Activated T-helper 2 cell treated with anti-CD3 and anti-CD28 coated beads, Interferon-gamma antibody, Interleukin-2, Interleukin-4, amounts not matched to agents 10 μg/mL and 5 μg/mL and 100 μg/mL, durations not matched to agents 14 hours and 24 hours and 36 hours (primary cell): Measurements from ENCODE around the gene NNMT. TPM values are rescaled to one million over a fixed set of nuclear protein-coding genes. Genes with fewer than 3 reads are reported as not detected.
"Not testable (repeated sequence)": the region's sequence is repeated elsewhere in the genome, so short reads cannot be mapped to it uniquely, and the experiment has no call there.

Experiments used
- DNase-seq: peaks from one replicate; pipeline ENCODE4 v3.0.0; 2021; ENCODE audit warnings: low spot score
- H3K27ac Mint-ChIP-seq: one replicate; pipeline ENCODE4 v1.8.0; 2021; ENCODE audit warnings: mixed read lengths
- H3K27me3 Mint-ChIP-seq: one replicate; pipeline ENCODE4 v1.8.0; 2021; ENCODE audit warnings: low read depth, mixed read lengths
- H3K36me3 Mint-ChIP-seq: one replicate; pipeline ENCODE4 v1.8.0; 2021; ENCODE audit warnings: low read depth, mixed read lengths
- H3K4me1 Mint-ChIP-seq: one replicate; pipeline ENCODE4 v1.8.0; 2021; ENCODE audit warnings: low read depth, mixed read lengths
- H3K4me3 Mint-ChIP-seq: one replicate; pipeline ENCODE4 v1.8.0; 2021; ENCODE audit warnings: low read depth, mild to moderate bottlenecking, moderate library complexity, mixed read lengths
- H3K9me3 Mint-ChIP-seq: one replicate; pipeline ENCODE4 v1.8.0; 2021; ENCODE audit warnings: mixed read lengths
- intact Hi-C: fragments of 100-400 bp; cut with micrococcal nuclease; formaldehyde crosslinking; loops from one replicate; pipeline ENCODE4 v1.15.1; 2023
- total RNA-seq: library from RNA; stranded (reverse); gene quantifications from 2 replicates; pipeline ENCODE4 v1.2.3, GENCODE V29; 2022

The NNMT gene
- total RNA-seq, 1 donor from 2014 or later, result not detected

DNA sequence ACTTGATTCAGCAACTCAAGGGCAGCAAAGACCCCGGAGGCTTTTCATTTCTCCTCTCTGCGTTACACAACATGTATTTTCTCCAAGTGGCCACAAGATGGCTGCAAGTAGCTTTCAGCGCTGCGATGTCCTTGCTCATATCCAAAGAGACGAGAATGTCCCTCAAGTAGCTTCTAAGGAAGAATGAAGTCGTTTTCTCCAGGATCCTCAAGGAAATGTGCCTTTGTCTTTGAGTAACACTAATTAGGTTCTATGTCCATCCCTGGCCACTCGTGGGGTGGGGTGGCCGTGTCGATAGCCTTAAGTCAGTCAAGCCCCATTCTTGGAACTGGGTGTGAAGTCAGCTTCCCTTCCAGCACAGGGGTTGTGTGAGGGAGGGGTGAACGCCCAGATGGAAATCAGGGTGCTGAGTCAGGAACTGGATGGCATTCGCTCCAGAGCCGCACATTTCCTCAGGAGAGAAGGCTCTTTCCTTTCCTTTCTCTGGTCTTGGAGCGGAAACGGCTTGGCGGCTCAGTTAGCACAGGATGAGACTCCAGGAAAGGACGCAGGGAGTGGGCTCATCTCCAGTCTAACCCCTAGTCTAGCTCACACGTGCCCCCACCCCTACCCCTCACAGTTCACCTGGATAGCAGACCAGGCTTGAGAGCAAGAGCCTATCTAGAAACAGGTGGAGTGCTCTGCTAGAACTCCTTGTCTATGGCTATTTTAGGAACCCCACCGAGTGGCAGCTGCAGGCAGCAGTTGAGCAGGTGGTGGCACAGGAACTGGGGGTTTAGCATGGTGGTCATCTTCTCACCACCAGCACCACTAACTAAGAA is 44.3 kb downstream of the NNMT start:
- no peaks in the 10 kb centered on the region for H3K36me3 Mint-ChIP-seq
- no peak overlapping the region for H3K27ac Mint-ChIP-seq
- intact Hi-C loops, result loop anchor here (2.0 to 10.0 kb wide), 2 partner anchors 174 to 422 kb away; no protein-coding TSS in a partner anchor
- DNase-seq, result no peak
- peaks cover 9% of the 10 kb centered on the region for H3K4me1 Mint-ChIP-seq
- H3K27me3 Mint-ChIP-seq, result peaks cover 20% of the 10 kb centered on the region
- peak overlapping the region; percentile 43 for H3K4me3 Mint-ChIP-seq
- H3K9me3 Mint-ChIP-seq, result no peaks in the 10 kb centered on the region

DNA sequence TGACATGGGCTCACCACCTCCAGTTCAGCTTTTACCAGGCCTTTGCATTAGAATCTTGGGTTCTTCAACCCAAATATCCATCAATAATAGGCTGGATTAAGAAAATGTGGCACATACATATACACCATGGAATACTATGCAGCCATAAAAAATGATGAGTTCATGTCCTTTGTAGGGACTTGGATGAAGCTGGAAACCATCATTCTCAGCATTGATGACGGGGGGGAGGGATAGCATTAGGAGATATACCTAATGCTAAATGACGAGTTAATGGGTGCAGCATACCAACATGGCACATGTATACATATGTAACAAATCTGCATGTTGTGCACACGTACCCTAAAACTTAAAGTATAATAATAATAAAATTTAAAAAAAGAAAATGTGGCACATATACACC is 45.5 kb downstream of the NNMT start:
- H3K36me3 Mint-ChIP-seq, H3K9me3 Mint-ChIP-seq, DNase-seq, H3K27ac Mint-ChIP-seq, H3K4me1 Mint-ChIP-seq, H3K4me3 Mint-ChIP-seq: not testable (repeated sequence)
- intact Hi-C loops, result loop anchor here (2.0 to 10.0 kb wide), 2 partner anchors 173 to 421 kb away; no protein-coding TSS in a partner anchor
- peaks cover 14% of the 10 kb centered on the region for H3K27me3 Mint-ChIP-seq

DNA sequence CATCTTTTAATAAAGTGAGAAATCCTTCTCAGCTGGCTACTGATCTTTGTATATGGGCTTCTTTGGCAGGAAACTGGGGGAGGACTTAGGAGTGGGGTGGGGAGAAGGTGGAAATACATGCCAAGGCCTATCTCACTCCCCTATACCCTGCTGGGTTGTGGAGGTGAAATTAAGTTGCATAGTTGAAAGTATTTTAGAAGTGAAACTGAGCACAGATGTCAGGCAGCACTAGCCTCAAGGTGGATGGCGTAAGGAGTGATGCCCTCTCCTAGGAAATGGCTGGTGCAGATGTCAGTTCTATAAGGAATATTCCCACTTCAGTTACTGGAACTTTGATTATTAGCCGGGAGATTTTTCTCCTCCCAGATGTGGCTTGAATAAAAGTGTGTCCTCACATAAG is 46.3 kb downstream of the NNMT start:
- DNase-seq, result no peak
- peaks cover 11% of the 10 kb centered on the region for H3K27me3 Mint-ChIP-seq
- H3K27ac Mint-ChIP-seq, result no peak overlapping the region
- no peak overlapping the region for H3K4me3 Mint-ChIP-seq
- intact Hi-C loops, result loop anchor here (10.0 kb wide), 1 partner anchor 172 kb away; no protein-coding TSS in a partner anchor
- no peaks in the 10 kb centered on the region for H3K36me3 Mint-ChIP-seq
- no peaks in the 10 kb centered on the region for H3K9me3 Mint-ChIP-seq
- H3K4me1 Mint-ChIP-seq, result peaks cover 13% of the 10 kb centered on the region

DNA sequence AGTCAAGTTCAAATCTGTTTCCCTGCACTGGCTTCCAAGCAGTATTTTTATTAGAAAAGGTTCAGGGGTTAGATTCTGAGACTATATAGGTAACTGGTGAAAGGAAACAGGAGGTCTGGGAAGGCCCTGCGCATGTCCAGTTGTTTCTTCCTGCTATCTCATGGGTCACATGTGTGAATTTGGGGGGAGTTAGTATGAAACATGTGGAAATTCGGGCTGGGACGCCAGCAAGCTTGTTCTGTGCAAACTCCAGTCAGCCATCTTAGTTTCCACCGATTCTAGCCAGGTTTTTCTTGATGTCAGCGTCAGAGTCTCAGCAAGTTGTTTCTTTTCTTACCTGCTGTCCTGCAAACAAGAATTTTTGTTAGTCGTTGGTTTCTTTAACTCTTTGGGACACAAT is 46.8 kb downstream of the NNMT start:
- intact Hi-C loops, result loop anchor here (10.0 kb wide), 1 partner anchor 172 kb away; no protein-coding TSS in a partner anchor
- Mint-ChIP-seq H3K4me1 (peaks cover 13% of the 10 kb centered on the region), H3K27me3 (peaks cover 9% of the 10 kb centered on the region), H3K4me3 (no peak overlapping the region), H3K9me3 (no peaks in the 10 kb centered on the region), H3K36me3 (no peaks in the 10 kb centered on the region), H3K27ac (no peak overlapping the region)
- DNase-seq, result no peak

DNA sequence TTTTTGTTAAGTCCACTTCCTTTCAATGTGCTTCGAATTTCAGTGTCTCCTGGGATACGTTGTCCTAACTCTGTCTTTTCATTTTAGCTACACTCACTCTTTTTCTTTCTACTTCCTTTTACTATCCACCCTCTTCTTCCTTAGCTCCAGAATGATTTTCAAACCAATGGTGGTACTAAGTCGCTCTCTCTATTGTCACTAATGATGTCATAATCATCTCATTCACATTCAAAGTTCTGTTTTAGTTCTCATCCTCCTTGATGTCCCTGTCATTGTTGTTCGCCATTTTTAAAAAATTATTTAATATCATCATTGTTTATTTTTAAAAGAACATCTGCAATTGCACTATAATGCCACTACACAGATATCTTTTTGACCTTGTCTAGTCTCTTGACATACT is 47.3 kb downstream of the NNMT start:
- DNase-seq, result no peak
- Mint-ChIP-seq H3K27me3 (peaks cover 8% of the 10 kb centered on the region), H3K36me3 (no peaks in the 10 kb centered on the region), H3K4me1 (peaks cover 13% of the 10 kb centered on the region), H3K9me3 (no peaks in the 10 kb centered on the region), H3K4me3 (no peak overlapping the region), H3K27ac (no peak overlapping the region)
- intact Hi-C loops, result loop anchor here (10.0 kb wide), 1 partner anchor 171 kb away; no protein-coding TSS in a partner anchor

DNA sequence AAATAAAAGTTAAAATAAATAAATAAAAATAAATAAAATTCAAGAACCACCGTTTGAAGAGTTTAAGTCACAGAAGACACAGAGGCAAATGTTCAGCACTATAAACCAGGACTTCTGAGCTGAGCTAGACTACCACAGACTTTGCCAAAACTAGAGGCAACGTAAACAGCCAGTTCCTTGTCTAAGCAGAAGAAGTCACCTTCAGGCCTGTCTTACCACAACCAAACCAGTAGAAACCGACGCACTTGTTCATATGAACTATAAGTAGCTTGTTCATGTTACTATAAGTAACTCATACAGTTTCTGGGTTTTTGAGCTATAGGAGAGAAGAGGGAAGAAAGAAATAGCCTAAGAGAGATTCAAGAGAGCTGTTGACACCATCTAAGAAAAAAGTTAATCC is 48.3 kb downstream of the NNMT start:
- H3K4me1 Mint-ChIP-seq, result peaks cover 13% of the 10 kb centered on the region
- H3K27ac Mint-ChIP-seq, result no peak overlapping the region
- intact Hi-C loops, result loop anchor here (10.0 kb wide), 1 partner anchor 170 kb away; no protein-coding TSS in a partner anchor
- H3K4me3 Mint-ChIP-seq, result no peak overlapping the region
- no peaks in the 10 kb centered on the region for H3K27me3 Mint-ChIP-seq
- no peaks in the 10 kb centered on the region for H3K36me3 Mint-ChIP-seq
- H3K9me3 Mint-ChIP-seq, result no peaks in the 10 kb centered on the region
- DNase-seq, result no peak

DNA sequence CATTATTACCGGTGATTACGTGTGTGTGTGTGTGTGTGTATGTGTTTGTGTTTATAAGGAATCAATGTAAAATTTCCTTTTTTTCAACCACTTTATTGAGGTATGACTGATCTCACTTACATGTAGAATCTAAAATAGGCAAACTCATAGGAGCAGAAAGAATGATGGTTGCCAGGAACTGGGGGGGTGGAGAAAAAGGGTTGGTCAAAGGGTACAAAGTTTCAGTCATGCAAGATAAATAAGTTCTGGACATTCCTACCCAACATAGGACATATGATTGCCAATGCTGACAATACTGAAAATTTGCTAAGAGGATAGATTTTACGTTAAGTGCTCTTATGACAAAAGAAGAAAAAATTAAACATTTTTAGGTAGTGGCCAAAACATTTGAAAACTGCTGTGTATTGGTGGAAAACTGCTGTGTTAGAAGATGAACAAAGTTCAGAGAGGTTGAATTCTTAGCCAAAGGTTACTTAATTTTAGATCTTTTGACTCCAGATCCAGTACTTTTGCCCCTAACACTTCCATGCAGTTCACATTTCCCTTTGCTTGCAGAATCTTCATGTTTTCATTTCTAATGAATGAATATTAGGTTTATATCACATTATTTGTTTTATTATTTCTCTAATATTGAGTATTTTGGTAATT is 49.5 kb downstream of the NNMT start:
- Mint-ChIP-seq H3K27ac (no peak overlapping the region), H3K4me3 (no peak overlapping the region), H3K36me3 (no peaks in the 10 kb centered on the region), H3K9me3 (no peaks in the 10 kb centered on the region), H3K4me1 (peaks cover 6% of the 10 kb centered on the region), H3K27me3 (no peaks in the 10 kb centered on the region)
- no peak for DNase-seq
- intact Hi-C loops, result loop anchor here (5.0 to 10.0 kb wide), 3 partner anchors 57 to 169 kb away; partner anchors contain the start of genes C11orf71 and RBM7

DNA sequence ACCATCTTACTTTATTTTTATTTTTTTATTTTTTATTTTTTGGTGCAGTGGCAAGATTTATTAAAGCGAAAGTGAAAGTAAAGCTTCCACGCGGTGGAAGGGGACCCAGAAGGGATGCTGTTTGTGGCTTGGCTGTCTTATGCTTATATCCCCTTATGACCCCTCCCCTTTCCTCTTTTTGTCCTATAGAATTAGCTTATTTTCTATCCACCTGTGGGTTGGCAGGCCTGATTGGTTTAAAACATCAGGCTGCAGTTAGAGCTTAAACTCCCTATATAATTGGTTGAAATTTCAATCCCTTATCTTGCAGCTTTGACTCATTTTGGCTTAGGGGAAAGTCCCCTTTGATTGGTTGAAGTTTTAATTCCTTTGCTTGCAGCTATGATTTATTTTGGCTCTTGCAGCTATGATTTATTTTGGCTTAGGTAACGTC is 50.5 kb downstream of the NNMT start:
- intact Hi-C loops, result loop anchor here (5.0 to 10.0 kb wide), 3 partner anchors 56 to 168 kb away; partner anchors contain the start of genes C11orf71 and RBM7
- no peaks in the 10 kb centered on the region for H3K27me3 Mint-ChIP-seq
- peaks cover 4% of the 10 kb centered on the region for H3K4me1 Mint-ChIP-seq
- no peak for DNase-seq
- no peak overlapping the region for H3K27ac Mint-ChIP-seq
- no peak overlapping the region for H3K4me3 Mint-ChIP-seq
- H3K9me3 Mint-ChIP-seq, result no peaks in the 10 kb centered on the region
- H3K36me3 Mint-ChIP-seq, result no peaks in the 10 kb centered on the region

DNA sequence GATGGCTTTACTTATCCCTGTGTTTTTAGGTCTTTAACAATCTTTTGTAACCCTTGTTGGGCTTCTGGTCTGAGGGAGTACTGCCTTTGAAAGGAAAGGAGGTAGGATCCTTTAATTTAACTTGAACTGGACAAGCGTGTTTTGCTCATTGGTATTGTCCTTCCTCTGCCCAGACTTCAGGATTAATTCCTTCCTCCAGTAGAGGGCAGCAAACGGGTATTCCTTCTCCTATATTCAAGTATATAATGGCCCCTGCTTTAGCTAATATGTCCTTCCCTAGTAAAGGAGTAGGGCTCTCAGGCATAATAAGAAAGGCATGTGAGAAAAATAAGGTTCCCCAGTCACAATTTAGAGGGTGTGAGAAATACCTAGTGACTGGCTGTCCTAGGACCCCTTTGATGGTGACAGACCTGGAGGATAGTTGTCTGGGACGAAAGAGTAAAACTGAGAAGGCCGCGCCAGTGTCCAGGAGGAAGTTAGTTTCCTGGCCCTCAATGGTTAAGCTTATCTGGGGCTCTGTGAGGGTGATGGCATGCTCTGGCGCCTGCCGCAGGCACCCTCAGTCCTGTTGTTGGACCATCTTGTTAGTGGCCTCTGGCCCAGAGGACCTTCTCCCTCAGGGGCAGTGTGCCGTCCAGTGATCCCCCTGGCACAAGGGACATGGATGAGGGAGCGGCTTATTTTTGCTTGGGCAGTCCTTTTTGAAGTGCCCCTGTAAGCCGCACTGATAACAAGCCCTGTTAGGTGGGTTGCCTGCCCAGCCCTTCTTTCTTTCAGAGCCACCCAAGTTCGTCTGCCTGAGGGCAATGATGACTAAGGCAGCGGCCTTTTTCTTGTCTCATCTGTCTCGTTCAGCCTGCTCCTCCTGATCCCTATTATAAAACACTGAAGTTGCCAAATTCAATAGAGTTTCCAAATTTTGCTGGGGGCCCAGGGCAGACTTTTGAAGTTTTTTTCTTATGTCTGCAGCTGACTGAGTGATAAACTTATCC is 52.3 kb downstream of the NNMT start:
- H3K4me3 Mint-ChIP-seq, result no peak overlapping the region
- H3K36me3 Mint-ChIP-seq, result no peaks in the 10 kb centered on the region
- H3K4me1 Mint-ChIP-seq, result peaks cover 4% of the 10 kb centered on the region
- no peak overlapping the region for H3K27ac Mint-ChIP-seq
- H3K27me3 Mint-ChIP-seq, result no peaks in the 10 kb centered on the region
- intact Hi-C loops, result loop anchor here (5.0 to 10.0 kb wide), 3 partner anchors 54 to 166 kb away; partner anchors contain the start of genes C11orf71 and RBM7
- no peak for DNase-seq
- no peaks in the 10 kb centered on the region for H3K9me3 Mint-ChIP-seq

DNA sequence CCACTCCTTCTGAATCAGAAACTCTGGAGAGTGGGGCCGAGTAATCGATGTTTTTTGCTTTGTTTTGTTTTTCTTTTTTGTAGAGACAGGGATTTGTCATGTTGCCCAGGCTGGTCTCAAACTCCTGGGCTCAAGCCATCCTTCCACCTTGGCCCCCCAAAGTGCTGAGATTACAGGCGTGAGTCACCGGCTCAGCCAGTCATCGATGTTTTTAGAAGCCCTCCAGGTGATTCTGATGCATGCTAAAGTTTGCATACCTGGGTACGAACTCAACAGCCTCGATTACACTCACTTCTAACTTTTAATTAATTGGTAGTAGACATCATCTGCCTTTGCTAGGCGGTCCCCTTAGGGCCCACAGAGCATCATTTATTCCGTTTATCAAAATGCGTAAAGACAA is 53.8 kb downstream of the NNMT start:
- intact Hi-C loops, result no loop called here
- H3K27ac Mint-ChIP-seq, result no peak overlapping the region
- no peak overlapping the region for H3K4me3 Mint-ChIP-seq
- H3K4me1 Mint-ChIP-seq, result peaks cover 4% of the 10 kb centered on the region
- H3K27me3 Mint-ChIP-seq, result no peaks in the 10 kb centered on the region
- H3K9me3 Mint-ChIP-seq, result no peaks in the 10 kb centered on the region
- no peaks in the 10 kb centered on the region for H3K36me3 Mint-ChIP-seq
- no peak for DNase-seq

DNA sequence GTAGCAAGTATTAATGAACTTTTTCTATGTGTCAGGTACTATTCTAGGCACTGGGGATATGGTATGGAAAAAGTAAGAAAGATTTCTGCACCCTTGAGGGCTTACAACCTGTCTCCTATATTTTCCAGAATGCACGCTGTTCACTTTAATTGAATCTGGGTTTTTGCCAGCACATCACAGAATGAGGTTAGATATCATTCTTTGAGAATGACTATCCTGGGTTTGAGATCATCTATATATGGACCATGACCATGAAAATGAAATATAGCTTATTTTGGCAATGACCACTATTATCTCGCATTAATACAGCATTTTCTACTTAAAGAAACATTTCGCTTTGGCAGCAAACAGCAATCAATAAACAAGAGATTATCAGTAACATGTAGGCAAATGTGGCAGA is 57.2 kb downstream of the NNMT start:
- Mint-ChIP-seq H3K4me1 (no peaks in the 10 kb centered on the region), H3K27me3 (peaks cover 5% of the 10 kb centered on the region), H3K9me3 (no peaks in the 10 kb centered on the region), H3K4me3 (no peak overlapping the region), H3K27ac (no peak overlapping the region), H3K36me3 (no peaks in the 10 kb centered on the region)
- intact Hi-C loops, result no loop called here
- no peak for DNase-seq

DNA sequence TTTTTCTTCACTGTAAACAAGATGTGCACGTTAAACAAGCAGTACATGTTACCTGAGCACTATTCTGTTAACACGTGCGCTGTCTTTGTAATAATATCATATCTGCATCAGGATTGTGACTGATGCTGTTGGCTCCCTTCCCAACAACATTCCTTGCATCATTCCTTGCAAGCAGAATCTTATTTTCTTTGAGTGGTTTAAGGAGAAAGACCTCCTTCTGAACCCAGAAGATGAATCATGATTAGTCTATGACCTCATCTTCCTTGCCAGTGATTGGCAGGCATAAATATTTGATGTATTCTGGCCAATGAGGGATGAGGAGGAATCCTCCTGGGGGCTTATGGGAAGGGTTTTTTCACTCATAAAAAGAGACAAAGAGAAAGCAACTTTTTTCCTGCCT is 57.9 kb downstream of the NNMT start:
- Mint-ChIP-seq H3K36me3 (no peaks in the 10 kb centered on the region), H3K27ac (no peak overlapping the region), H3K4me1 (no peaks in the 10 kb centered on the region), H3K27me3 (peaks cover 5% of the 10 kb centered on the region), H3K4me3 (no peak overlapping the region), H3K9me3 (no peaks in the 10 kb centered on the region)
- no peak for DNase-seq
- intact Hi-C loops, result no loop called here
